Stimulated activated CD8-positive, alpha-beta memory T cell treated with anti-CD3 and anti-CD28 coated beads, Interleukin-15, amount 100 ng/mL, for 24 hours (primary cell): ENCODE measurements around the gene CLASP1.
"Not testable (repeated sequence)": the region's sequence is repeated elsewhere in the genome, so short reads cannot be mapped to it uniquely, and the experiment has no call there.

Source experiments
- DNase-seq: peaks from one replicate; pipeline ENCODE4 v3.0.0-alpha.2; 2020; ENCODE audit warnings: low read depth

The CLASP1 gene

GRCh38 chr2:121613774-121614173 lies 35.5 kb downstream of the CLASP1 start:
- no peak for DNase-seq

- no peak for DNase-seq
Measured at GRCh38 chr2:121613152-121613551, 36.1 kb downstream of the CLASP1 start.

GRCh38 chr2:121611730-121612705 lies 37.2 kb downstream of the CLASP1 start:
- no peak for DNase-seq

GRCh38 chr2:121611048-121611649 lies 38.1 kb downstream of the CLASP1 start:
- not testable (repeated sequence) for DNase-seq

GRCh38 chr2:121610487-121610874 lies 38.8 kb downstream of the CLASP1 start:
- not testable (repeated sequence) for DNase-seq

- DNase-seq, result no peak
Measured at GRCh38 chr2:121608967-121609366, 40.3 kb downstream of the CLASP1 start.

GRCh38 chr2:121608367-121608766 lies 40.9 kb downstream of the CLASP1 start:
- no peak for DNase-seq

GRCh38 chr2:121605820-121606733 lies 43.2 kb downstream of the CLASP1 start:
- DNase-seq, result no peak

GRCh38 chr2:121603185-121603584 lies 46.1 kb downstream of the CLASP1 start:
- no peak for DNase-seq

- DNase-seq, result no peak
Measured at GRCh38 chr2:121599963-121600651, 49.2 kb downstream of the CLASP1 start.

GRCh38 chr2:121598087-121598486 lies 51.2 kb downstream of the CLASP1 start:
- no peak for DNase-seq

GRCh38 chr2:121596221-121597080 lies 52.8 kb downstream of the CLASP1 start:
- no peak for DNase-seq

GRCh38 chr2:121595012-121595891 lies 54.0 kb downstream of the CLASP1 start:
- no peak for DNase-seq

- no peak for DNase-seq
Measured at GRCh38 chr2:121591199-121591598, 58.1 kb downstream of the CLASP1 start.

- DNase-seq, result no peak
Measured at GRCh38 chr2:121588357-121588756, 60.9 kb downstream of the CLASP1 start.

GRCh38 chr2:121587131-121587530 lies 62.1 kb downstream of the CLASP1 start:
- DNase-seq, result no peak

- DNase-seq, result no peak
Measured at GRCh38 chr2:121584741-121585140, 64.5 kb downstream of the CLASP1 start.

- DNase-seq, result no peak
Measured at GRCh38 chr2:121583555-121583954, 65.7 kb downstream of the CLASP1 start.

GRCh38 chr2:121582272-121582671 lies 67.0 kb downstream of the CLASP1 start:
- no peak for DNase-seq

GRCh38 chr2:121579309-121579708 lies 70.0 kb downstream of the CLASP1 start:
- DNase-seq, result no peak
